Kidney capillary endothelial cell (primary cell): ENCODE results near the gene SFXN5.
"Not testable (repeated sequence)": the region's sequence is repeated elsewhere in the genome, so short reads cannot be mapped to it uniquely, and the experiment has no call there.

ENCODE experiments used
- DNase-seq: peaks from one replicate; pipeline ENCODE4 v3.0.0-alpha.2; 2018; ENCODE audit warnings: low spot score

SFXN5 gene

GRCh38 chr2:72921853-72922252 is 149.7 kb downstream of the SFXN5 start:
- DNase-seq = no peak

GRCh38 chr2:72921088-72921851 is 150.2 kb downstream of the SFXN5 start:
- no peak for DNase-seq

- no peak for DNase-seq
Measured at GRCh38 chr2:72920318-72921087, 151.0 kb downstream of the SFXN5 start.

- DNase-seq = no peak
Measured at GRCh38 chr2:72919414-72920317, 151.8 kb downstream of the SFXN5 start.

GRCh38 chr2:72917877-72918553 is 153.5 kb downstream of the SFXN5 start:
- DNase-seq = no peak

- no peak for DNase-seq
Measured at GRCh38 chr2:72917138-72917876, 154.2 kb downstream of the SFXN5 start, which contains the start of gene EMX1. Gene EMX1, plus strand, starts transcription at chr2:72917519. Its CDS starts 334 bp downstream, at chr2:72917853.

GRCh38 chr2:72916743-72917137 is 154.8 kb downstream of the SFXN5 start:
- DNase-seq = no peak

- DNase-seq = no peak
Measured at GRCh38 chr2:72915907-72916742, 155.4 kb downstream of the SFXN5 start.

- no peak for DNase-seq
Measured at GRCh38 chr2:72915320-72915906, 156.1 kb downstream of the SFXN5 start.

- no peak for DNase-seq
Measured at GRCh38 chr2:72914589-72915319, 156.8 kb downstream of the SFXN5 start.

GRCh38 chr2:72914206-72914559 is 157.3 kb downstream of the SFXN5 start:
- no peak for DNase-seq

- no peak for DNase-seq
Measured at GRCh38 chr2:72913486-72914205, 157.9 kb downstream of the SFXN5 start.

GRCh38 chr2:72911256-72911655 is 160.3 kb downstream of the SFXN5 start:
- DNase-seq = no peak

- no peak for DNase-seq
Measured at GRCh38 chr2:72908741-72909140, 162.8 kb downstream of the SFXN5 start.

- not testable (repeated sequence) for DNase-seq
Measured at GRCh38 chr2:72907369-72907768, 164.1 kb downstream of the SFXN5 start.

GRCh38 chr2:72901426-72901825 is 170.1 kb downstream of the SFXN5 start:
- DNase-seq = no peak

- DNase-seq = no peak
Measured at GRCh38 chr2:72900191-72900825, 171.2 kb downstream of the SFXN5 start.

GRCh38 chr2:72898585-72898906 is 173.0 kb downstream of the SFXN5 start:
- DNase-seq = no peak
